GM19025 (cell line): Measurements from ENCODE around the gene LGALS7B.
"Not testable (repeated sequence)": the region's sequence is repeated elsewhere in the genome, so short reads cannot be mapped to it uniquely, and the experiment has no call there.

Experiments used
- ATAC-seq: cut with Tn5 transposase; IDR thresholded peaks from one replicate; pipeline ENCODE4 v1.9.1; 2021; ENCODE audit warnings: mild to moderate bottlenecking, low read depth, moderate library complexity; ENCODE audit not compliant: unreplicated experiment

Gene LGALS7B

DNA sequence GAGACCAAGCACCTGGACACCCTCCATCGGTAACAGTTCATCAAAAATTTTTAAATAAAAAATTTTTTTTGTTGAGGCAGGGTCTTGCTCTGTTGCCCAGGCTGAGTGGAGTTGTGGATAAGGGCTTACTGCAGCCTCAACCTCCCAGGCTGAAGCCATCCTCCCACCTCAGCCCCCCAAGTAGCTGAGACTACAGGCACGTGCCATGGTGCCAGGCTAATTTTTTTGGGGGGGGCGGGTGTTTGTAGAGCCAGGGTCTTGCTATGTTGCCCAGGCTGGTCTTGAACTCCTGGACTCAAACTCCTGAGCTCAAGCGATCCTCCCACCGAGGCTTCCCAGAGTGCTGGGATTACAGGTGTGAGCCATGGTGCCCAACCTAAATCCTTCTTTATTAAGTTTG, 4.7 kb downstream of the LGALS7B start:
- no peak for ATAC-seq

DNA sequence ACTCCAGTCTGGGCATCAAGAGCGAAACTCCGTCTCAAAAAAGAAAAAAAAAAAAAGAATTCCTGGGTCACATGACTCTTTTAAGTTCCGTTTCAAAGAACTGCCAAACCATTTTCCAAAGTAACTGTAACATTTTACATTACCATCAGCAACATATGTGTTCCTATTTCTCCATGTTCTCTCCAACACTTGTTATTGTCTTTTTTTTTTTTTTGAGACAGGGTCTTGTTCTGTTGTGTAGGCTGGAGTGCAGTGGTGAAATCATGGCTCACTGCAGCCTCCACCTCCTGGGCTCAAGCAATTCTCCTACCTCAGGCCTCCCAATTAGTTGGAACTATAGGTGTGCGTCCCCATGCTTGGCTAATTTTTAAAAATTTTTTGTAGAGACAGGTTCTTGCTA, 6.5 kb downstream of the LGALS7B start:
- ATAC-seq, result no peak

DNA sequence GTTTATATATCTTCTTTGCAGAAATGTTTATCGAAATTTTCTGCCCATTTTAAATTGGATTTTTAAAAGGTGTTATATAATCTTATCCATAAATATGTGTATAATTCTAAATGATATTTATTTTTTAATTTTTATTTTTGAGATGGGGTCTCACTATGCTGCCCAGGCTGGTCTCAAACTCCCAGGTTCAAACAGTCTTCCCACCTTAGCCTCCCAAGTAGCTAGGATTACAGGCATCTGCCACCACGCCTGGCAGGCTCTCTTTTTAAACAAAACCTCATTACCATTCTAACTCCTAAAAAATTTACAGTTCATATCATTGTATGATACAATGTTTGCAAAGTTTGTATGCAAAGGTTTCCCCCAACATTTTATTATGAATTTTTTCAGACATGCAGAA, 7.2 kb downstream of the LGALS7B start:
- no peak for ATAC-seq

- ATAC-seq, result not testable (repeated sequence)
These were observed 8.8 kb downstream of the LGALS7B start for GRCh38 chr19:38797781-38798180.

- no peak for ATAC-seq
These were observed 10.1 kb downstream of the LGALS7B start for GRCh38 chr19:38799104-38799503.

DNA sequence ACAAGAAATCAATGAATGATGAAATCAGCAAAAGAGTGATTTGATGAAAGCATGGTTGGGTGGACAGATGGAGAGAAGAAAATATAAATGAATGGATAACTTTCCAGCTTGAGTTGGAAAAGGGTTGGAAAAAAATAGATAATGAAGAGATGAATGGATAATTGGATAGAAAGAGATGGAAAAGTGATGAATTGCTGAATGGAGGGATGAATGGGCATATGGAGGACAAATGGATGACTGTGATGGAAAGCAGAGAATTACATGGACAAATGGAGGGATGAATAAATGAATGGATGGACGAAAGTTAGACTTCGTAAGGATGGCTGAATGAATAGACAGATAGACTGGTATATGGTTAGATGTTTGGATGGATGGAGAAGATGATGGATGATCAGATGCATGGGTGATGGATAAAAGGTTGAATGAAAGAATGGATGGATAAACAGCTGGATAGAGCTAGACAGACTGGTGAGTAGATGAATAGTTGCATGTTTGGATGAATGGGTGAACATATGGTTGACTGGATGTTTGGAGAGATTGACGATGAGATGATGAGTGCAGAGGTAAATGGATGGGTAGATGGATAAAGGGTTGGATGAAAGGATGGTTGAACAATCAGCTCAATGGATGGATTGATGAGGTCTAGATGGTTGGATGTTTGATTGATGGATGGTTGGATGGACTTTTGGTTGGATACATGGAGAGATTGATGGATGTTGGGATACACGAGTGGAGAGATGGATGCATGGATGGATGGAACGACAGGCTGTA, 11.8 kb downstream of the LGALS7B start:
- ATAC-seq, result no peak

DNA sequence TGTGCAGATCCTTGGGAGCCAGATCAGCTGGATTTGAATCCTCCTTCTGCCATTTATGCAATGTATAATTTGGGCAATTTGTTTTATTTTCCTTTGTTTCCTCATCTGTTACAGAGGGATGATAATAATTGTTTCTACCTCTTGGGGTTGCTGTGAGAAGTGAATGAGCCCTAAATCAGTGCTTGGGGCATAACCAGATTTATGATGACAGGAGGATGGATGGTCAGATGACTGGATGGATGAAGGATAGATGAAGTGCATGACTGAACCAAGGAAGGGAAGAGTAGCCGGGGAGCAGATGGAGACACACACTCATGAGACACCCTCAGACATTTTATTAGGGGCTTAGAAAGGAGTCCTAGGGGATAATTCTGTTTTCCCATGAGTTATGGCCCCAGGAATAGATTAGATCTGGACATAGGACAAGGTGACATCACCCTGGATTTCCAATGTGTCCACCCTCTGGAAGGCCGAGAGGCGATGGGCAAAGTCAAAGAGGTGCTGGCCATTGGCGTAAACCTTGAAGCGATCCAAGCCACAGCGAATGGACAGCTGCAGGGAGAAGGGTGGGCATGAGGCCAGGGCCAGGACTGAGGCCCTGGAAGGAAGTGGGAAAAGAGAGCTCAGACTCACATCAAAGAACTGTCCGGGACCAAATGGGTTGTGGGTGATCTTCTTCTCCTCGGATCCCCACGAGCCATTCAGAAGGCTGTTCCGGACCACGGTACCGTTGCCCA, 12.5 kb downstream of the LGALS7B start:
- no peak for ATAC-seq

DNA sequence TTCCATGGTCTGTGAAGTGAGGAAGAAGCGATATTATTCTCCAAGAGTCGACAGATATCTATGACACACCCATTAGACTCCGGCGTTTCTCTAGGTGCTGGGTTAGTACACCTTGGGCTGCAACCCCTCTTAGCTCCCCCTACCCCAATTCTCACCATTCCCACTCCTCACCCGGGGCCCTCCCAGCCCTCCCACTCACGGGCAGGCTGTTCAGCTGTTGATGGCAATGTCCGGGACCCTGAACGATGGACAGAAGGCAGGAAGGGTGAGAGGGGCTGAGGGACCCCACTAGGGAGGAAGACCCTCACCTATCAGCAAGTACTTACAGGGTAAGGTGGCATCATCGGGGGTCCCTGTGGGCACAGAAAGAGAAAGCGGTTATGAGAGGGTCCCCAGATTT, 14.5 kb downstream of the LGALS7B start:
- no peak for ATAC-seq

GRCh38 chr19:38805180-38805579, 16.2 kb downstream of the LGALS7B start:
- ATAC-seq, result no peak

- ATAC-seq, result no peak
These were observed 17.4 kb downstream of the LGALS7B start for GRCh38 chr19:38806371-38806770.

DNA sequence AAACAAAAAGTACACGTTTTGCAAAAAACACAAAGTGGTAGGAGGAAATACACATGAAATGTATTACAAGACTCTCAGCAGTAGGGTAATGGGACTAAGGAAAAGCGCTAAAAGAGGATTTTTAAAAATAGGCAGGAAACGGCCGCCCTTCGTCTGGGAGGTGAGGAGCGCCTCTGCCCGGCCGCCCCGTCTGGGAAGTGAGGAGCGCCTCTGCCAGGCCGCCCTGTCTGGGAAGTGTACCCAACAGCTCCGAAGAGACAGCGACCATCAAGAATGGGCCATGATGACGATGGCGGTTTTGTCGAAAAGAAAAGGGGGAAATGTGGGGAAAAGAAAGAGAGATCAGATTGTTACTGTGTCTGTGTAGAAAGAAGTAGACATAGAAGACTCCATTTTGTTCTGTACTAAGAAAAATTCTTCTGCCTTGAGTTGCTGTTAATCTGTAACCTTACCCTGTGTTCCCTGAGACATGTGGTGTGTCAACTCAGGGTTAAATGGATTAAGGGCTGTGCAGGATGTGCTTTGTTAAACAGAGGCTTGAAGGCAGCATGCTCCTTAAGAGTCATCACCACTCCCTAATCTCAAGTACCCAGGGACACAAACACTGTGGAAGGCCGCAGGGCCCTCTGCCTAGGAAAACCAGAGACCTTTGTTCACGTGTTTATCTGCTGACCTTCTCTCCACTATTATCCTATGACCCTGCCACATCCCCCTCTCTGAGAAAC, 18.5 kb downstream of the LGALS7B start:
- not testable (repeated sequence) for ATAC-seq

- ATAC-seq, result no peak
These were observed 19.7 kb downstream of the LGALS7B start for GRCh38 chr19:38808741-38809140.

DNA sequence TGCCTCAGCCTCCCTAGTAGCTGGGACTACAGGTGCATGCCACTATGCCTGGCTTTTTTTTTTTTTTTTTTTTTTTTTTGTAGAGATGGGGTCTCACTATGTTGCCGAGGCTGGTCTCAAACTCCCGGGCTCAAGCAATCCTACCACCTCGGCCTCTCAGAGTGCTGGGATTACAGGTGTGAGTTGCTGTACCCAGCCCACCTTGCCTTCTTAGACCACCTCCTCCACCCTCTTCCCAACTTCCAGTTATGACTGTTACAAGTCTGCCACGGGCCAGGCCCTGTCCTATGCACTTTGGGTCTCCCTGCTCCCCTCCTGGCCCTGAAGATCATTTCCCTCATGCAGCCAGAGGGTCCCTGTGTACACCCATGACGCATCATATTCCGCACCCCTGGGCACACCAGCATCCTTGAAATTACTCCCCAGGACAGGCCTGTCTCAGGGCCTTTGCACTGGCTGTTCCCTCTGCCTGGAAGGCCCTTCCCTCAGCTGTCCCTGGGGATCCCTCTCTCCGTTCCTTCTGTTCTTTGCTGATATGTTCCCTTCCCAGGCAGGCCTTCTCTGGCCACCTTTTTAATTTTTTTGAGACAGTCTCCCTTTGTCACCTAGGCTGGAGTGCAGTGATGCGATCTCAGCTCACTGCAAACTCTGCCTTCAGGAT, 20.7 kb downstream of the LGALS7B start:
- ATAC-seq, result no peak

DNA sequence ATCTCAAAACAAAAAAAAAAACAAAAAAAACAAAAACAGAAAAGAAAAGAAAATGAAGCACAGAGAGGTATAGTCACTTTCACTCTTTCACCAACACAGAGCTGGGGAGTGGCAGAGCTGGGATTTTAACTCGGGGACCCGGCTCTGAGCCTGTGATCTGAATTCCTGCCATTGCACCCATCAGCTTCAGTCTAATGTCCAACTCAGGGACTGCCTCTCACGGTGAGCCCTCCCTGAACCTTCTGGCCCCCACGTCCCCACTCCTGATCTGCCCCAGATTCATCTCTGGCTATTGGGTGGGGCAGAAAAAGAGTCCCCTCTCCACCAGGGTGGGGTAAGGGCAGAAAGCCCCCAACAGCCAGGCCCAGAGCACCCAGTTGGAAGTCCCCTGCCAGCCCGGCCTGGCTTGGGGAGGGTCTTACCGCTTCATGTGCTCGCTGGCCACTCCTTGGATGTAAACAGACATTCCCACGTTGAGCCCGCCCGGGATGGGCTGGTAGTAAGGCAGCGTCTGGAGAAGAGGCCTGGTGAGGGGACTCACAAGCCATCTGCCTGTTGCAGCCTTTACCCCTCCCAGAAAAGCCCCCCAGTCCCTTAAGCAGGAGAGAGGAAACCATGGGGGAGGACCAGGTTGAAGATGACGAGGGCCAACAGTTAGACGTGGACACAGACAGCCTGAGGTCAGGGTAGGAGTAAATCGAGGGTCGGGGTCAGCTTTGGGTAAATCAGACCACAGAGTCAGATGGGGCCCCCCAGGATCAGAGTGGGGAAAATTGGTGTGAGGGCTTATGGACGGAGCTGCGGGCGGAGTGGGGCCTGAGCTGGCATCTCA, 23.2 kb downstream of the LGALS7B start:
- ATAC-seq, result no peak

DNA sequence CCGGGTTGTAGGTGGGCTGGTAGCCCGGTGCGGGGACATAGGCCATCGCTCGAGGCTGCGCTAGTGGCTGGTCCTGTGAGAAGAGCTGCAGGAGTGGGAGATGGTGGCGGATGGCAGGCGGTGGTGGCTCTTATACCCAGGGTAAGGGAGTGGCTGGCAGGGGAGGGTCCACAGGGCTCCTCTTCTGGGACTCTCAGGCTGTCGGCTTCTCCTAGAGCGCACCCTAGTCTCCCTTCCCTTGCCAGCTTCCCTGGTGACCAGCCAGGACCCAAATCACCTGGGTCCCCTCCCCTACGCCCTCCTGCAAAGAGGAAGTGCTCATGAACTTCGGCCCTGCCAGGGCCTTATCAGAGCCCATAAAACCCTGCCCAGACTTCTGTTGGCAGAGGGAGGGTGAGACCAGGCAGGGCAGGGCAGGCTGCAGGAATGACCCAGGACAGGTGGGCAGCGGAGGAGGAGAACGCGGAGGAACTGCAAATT, 23.9 kb downstream of the LGALS7B start, which contains the start of gene LGALS4:
Gene LGALS4 (minus strand): TSS at position 105 of the 480 bp plus-strand sequence. CDS start 59 bp downstream, at position 46.
- no peak for ATAC-seq

DNA sequence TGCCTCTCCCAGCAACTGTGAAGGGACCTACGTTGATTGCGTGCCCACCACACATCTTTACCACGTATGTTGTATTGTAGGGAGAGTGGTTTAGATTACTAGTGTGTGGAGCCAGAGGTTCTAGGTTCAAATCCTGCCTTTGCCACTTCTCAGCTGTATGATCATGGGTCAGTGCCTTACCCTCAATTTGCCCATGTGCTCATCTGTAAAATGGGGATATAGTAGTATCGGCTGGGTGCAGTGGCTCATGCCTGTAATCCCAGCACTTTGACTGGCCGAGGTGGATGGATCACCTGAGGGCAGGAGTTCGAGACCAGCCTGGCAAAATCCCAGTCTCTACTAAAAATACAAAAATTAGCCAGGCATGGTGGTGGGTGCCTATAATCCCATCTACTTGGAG, 24.3 kb downstream of the LGALS7B start:
- ATAC-seq, result no peak

DNA sequence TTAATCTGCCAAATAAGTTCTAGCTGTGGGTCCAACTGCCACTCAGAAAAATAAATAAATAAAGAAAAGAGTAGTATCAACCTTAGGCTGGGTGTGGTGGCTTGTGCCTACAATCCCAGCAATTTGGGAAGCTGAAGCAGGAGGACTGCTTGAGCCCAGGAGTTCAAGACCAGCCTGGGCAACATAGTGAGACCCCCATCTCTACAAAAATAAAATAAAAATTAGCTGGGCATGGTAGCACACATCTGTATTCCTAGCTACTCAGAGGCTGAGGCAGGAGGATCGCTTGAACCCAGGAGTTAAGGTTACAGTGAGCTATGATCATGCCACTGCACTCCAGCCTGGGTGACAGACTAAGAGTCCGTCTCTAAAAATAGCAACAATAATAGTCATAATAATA, 24.9 kb downstream of the LGALS7B start:
- not testable (repeated sequence) for ATAC-seq

DNA sequence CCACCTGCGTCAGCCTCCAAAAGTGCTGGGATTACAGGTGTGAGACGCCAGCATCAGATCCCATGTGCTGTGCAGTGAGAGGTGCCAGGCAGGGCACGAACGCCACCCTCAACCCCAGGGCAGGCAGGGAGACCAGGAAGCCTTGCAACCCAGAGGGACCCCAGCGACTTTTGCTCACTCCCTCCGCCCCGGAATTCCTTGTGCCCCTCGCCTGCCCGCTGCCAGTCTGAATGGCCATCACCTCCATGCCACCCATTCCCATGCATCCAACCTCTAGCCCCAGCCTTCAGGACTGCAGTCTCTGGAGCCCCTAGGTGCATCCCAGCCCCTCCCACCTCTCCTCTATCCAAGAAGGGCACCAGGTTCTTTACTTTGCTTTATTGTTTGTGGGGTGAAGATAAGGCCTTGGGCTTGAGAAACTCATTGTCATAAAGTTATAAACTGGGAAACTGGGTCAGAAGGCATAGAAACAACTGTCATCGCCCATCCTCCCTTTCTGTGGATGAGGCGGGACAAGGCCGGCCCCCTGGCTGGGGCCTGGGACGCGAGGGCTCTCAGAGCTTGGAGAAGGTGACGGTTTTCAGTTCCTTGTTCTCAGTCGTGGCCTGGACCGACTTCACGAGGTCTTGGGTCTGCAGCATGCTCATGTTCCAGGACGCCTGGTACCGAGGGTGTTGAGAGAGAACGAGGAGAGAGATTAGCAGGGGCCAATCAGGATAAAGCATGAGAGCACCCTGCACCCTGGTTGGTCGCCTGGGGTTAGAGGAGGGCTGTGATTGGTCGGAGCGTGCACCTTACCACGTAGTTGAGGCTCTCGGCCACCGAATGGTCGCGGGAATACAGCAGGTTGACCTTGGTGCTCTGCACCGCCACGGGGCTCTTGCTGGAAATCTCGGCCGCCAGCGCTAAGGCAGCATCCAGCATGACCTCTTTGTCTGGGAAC, 26.3 kb downstream of the LGALS7B start:
- no peak for ATAC-seq
